DMS53 (cell line): Measurements from ENCODE around the gene GRIK4.
A peak's percentile ranks its signal among the peaks of the same experiment; 100 is the strongest.
"Not testable (repeated sequence)": the region's sequence is repeated elsewhere in the genome, so short reads cannot be mapped to it uniquely, and the experiment has no call there.

Experiments used
- DNase-seq: peaks from one replicate; lab custom pipeline; 2025; lab: John Stamatoyannopoulos, UW

The GRIK4 gene

DNA sequence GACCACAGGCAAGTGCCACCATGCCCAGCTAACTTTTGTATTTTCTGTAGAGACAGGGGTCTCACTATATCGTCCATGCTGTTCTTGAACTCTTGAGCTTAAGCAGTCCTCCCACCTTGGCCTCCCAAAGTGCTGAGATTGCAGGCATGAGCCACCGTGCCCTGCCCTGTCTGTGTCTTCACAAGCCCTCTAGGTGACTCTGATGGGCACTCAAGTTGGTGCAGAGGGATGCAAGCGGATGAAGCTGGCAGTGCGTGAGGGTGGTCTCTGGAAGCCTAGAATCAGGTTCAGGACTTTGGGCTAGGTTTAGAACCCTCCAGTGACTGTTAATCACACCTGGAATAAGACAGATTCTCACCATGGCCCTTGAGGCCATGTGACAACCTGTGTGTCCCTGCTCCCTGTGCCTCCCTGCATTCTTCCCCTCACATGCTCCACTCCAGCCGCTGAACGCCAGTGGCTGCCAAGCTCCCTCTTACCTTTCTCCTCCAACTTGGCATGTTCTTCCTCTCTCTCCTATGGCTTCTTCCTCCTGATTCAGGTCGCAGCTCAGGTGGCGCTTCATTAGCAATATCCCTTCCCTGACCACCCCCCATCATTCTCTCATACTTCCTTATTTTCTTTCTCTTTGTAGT, 270.1 kb downstream of the GRIK4 start:
- DNase-seq, result no peak

GRCh38 chr11:120784566-120785251, 273.2 kb downstream of the GRIK4 start:
- DNase-seq, result no peak

DNA sequence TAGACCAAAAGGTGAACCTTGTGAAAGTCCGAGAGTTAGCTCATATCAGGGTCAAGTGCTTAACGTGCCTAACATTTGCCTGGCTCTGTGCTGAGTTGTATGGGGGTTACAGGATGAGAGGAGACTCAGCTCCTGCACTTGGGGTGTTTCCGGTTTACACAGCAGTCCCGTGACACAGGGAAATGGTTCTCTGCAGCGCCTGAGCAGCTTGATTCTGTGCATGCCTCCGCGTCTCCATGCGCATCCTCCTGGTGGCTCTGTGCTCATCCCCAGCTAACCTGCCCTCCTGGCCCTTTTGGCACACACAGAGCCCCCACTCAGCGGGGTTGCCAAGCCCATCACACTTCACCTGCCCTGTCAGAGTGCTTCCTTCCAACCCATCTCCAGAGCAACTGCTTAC, 274.0 kb downstream of the GRIK4 start:
- DNase-seq, result no peak

DNA sequence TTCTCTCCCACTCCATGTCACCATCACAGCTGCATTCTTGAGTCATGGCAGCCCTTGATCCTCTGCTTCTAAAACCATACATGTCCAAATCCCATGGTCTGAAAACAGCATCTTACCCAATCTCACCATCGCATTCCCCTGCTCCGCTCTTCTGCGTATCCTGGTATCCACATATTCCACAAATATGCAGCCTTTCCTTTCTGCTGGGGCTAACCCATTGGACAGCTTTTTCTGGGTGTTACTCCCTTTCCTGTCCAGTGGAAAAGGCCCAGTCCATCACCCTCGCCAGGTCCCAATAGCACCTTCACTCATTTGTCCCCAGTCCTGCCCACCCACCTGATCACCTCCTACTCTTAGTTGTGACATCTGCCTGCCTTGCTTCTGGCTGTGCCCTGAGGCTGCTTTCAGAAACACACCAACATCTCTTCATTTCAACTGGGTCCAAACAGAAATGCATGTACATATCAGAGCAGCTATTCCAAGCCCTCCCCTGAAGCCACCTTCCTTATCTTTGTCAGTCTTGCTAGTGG, 274.7 kb downstream of the GRIK4 start:
- DNase-seq, result no peak

DNA sequence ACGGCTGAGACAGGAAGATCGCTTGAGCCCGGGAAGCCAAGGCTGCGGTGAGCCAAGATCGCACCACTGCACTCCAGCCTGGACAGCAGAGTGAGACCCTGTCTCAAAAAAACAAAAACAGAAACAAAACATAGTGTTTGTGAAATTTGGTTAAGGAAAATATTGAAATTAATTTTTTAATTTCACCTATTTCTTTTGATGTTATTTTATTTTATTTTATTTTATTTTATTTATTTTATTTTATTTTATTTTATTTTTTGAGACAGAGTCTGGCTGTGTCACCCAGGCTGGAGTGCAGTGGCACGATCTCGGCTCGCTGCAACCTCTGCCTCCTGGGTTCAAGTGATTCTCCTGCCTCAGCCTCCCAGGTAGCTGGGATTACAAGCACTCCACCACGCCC, 275.7 kb downstream of the GRIK4 start:
- DNase-seq, result not testable (repeated sequence)

DNA sequence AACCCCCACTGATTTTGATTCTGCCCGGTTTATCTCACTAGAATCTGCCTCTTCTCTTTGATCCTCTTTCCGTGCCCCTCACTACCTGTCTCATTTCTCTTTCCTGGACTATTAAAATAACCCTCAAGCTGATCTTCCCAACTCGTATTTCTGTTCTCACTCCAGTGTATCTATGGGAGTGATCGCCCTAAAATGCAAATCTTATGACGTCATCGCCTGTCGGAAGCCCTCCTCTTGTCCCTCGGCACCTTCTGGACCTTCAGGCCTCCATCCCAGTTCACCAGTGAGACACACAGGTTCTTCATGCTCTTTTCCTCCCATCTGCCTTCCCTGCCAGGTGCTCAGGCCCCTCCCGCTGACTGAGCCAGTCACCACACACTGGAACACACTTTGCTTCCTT, 277.8 kb downstream of the GRIK4 start:
- no peak for DNase-seq

GRCh38 chr11:120792306-120792705, 280.8 kb downstream of the GRIK4 start:
- DNase-seq, result no peak

DNA sequence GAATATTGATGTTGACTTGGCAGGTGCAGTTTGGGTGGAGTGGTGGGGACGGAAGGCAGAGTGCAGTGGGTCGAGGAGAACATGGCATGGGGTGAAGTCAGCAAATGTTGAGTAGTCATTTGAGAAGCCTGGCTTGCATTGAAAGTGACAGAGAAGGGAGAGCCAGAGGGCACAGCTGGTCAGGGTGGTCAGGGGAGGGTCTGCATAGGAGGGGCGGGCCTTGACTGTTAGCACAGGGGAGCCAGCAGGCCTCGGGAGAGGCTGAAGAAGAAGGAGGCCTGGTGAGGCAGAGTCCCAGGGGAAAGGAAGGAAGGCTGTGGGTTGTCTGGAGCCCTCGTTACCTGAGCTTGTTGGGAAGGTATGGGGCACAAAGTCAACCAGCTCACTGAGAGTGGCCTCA, 281.6 kb downstream of the GRIK4 start:
- no peak for DNase-seq

GRCh38 chr11:120793806-120794479, 282.4 kb downstream of the GRIK4 start:
- DNase-seq, result no peak

GRCh38 chr11:120794748-120795147, 283.2 kb downstream of the GRIK4 start:
- no peak for DNase-seq

GRCh38 chr11:120795185-120795584, 283.6 kb downstream of the GRIK4 start:
- no peak for DNase-seq

DNA sequence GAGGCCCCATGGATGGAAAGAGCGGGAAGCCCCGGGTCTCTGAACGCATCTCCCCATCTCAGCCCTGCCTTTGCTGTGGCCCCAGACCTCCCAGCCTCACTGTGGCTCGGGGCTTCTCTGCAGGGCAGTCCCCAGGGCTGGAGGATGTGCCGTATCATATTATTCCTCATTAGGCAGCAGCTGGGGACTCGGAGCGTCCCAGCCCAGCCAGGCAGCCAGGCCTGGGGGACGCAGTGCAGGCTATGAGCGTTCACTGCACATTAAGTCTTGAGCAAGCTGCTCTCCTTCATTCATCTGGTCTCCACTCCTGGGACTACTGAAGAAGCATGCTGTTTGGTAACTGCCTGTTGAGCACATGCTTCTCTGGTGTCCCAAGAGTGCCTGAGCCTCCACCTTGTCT, 285.6 kb downstream of the GRIK4 start:
- DNase-seq, result no peak

DNA sequence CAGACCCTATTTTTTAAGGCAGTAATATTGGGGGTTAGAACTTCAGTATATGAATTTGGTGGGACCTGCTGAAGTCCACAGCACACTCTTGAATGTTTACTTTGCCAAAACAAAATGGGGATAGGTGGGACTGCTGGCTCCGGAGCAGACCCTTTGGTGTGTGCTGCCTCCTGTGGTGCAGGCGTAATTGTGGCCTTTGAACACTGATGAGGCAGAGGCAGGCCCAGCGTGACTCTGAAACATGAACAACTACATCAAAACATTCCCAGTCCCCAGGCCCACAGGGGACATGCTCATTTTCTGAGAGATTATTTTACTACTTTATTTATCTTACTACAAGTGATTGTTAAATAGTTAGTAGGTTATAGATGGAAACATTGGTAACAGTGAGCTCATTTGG, 287.3 kb downstream of the GRIK4 start:
- DNase-seq, result no peak

DNA sequence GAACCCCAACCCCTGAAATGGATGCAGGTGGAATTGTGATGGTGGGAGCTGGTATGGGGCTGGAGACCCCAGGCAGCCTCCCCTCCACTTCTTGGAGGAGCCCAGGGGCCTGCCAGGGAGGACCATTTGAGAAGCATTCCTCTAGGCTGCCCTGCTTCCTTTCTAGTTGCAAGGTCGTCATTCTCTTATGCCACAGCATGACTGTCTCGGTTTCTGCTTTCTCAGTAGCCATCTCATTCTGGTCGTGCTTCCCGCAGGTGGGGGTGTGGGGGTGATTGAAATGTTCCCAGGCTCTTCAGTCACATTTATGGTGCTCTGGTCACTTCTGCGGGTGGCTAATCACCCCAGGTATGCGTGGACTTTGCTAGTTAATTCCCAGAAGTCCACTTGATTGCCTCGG, 288.7 kb downstream of the GRIK4 start:
- no peak for DNase-seq

DNA sequence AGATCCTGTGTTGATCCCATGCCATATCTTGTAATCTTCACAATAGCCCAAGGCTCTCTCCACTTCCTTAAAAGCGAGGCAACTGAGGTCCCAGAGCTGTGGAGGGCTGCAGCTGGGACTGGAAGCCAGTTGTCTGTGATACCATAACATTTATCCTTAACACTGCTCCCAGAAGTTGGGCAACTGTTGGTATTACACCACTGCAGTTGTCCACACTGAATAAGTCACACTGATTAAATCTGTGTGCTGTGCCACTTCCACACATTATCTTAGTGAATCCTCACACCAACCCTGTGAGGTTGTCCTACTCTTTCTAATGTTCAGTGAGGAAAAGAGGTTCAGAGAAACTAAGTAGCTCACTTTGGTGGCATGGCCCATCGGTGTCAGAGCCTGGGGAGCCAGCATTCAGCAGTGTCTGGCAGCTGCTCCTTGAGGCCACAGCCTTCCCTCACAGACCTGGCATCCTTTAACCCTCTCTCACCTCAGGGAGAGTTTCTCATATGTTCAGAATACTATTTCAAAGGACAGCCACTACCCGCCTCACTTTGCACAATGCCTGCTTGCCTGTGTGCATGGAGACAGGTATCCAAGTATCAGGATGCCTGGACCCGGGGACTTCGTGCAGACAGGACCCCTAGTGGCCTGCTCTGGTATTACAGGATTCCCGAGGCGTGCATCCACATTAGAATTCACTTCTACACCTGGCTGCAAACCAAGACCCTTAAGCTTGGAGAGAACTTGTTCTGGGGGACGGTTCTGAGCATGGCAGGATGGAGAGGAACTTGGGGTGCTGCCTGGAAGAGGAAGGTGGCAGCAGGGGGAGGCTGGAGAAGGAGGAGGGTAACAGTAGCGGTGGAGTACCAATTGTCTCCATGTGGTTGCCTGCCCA, 290.5 kb downstream of the GRIK4 start:
- DNase-seq, result peak; percentile 84

GRCh38 chr11:120805960-120806555, 294.5 kb downstream of the GRIK4 start:
- no peak for DNase-seq

DNA sequence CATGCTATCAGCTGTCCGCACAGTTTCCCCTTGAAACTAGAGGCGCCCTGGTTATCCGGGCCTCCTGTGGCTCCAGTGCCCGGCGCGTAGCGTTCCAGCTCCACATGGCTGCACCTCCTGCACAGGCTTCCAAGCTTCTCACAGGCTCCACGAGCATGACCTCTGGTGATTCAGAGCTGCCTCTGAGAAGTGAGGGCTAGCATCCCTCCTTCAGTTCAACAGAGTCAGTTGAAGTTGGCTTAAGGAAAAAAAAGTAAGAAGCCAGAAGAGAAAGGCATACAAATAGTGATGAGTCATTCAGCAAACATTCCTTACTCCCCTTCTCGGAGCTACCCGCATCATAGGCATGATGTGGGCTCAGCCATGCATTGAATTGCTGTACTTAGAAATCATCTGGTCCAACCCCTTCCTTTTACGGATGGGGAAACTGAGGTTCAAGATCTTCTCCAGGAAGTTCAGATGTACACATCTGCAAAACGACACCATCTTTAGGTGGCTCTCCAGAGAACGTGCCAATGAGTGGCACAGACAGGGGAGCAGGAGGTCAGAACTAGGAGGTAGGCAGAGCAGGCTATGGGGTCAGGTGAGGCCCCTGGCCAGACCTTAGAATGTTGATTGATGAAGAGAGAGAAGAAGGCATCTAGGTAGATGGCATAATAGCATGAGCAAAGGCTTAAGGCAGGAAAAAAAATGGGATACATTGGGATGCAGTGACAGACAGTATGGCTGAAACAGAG, 296.0 kb downstream of the GRIK4 start:
- peak; percentile 91 for DNase-seq

GRCh38 chr11:120808616-120809050, 297.1 kb downstream of the GRIK4 start:
- DNase-seq, result peak; percentile 40

DNA sequence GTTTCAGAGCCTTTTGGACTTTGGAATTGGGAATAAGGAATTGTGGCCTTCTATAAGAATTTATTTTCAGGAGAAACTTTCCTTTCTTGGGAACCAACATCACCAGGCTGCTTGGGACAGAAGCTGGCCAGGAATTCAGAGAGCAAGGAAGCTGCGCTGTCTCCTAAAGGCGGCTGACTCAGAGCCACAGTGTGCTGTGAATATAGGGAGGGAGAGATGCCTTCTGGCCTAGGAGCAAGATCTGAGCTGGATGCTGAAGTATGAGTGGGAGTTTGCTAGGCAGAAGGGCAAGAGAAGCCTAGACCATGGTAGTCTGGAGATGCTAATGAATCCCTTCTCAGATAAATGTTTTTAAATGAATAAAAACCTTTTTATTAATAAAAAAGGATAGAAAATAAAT, 298.7 kb downstream of the GRIK4 start:
- DNase-seq, result no peak

DNA sequence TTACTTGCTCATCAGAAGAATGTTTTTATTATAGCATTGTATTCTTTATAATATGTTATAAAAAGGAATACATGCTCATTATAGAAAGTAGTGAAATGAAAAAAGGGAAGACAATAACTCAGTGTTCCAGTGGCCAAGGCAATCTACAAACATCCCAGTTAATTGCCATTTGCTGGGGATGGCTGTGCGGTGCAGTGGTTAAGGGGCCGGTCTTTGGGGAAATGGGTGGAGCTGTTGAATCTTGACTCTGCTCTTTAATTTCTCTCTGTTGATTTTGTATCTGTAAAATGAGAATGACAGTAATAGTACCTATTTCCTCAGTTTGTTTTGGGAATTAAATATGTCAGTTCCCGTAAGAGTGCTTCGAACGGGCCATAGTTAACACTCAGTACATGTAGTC, 299.7 kb downstream of the GRIK4 start:
- DNase-seq, result no peak

- no peak for DNase-seq
These were observed 300.2 kb downstream of the GRIK4 start for GRCh38 chr11:120811731-120812130.
